Amygdala (tissue), 56 donors: ENCODE results near the gene PROKR1.
"Not testable (repeated sequence)": the region's sequence is repeated elsewhere in the genome, so short reads cannot be mapped to it uniquely, and the experiment has no call there.

Experiments used
- DNase-seq, 56 donors: peaks; one replicate each; lab custom pipeline; 2025; lab: John Stamatoyannopoulos, UW

PROKR1 gene

GRCh38 chr2:68643011-68643873, at the start of gene PROKR1:
Gene PROKR1 (plus strand): TSS chr2:68643579. CDS start chr2:68645822, 2,243 bp downstream.
- DNase-seq, result peak in 3 of 56 donors; percentile 4 to 23 (median 14)

- DNase-seq, result no peak
Observed at GRCh38 chr2:68594041-68594440, 49.3 kb upstream of the PROKR1 start.

GRCh38 chr2:68594674-68595492, 48.5 kb upstream of the PROKR1 start:
- DNase-seq, result peak in 6 of 56 donors; percentile 1 to 5 (median 2)

GRCh38 chr2:68595493-68595785, 47.9 kb upstream of the PROKR1 start:
- DNase-seq, result not testable (repeated sequence)

GRCh38 chr2:68600495-68600894, 42.9 kb upstream of the PROKR1 start:
- DNase-seq, result not testable (repeated sequence)

- DNase-seq, result no peak
Observed at GRCh38 chr2:68603059-68603458, 40.3 kb upstream of the PROKR1 start.

- DNase-seq, result no peak
Observed at GRCh38 chr2:68604077-68604476, 39.3 kb upstream of the PROKR1 start.

- no peak for DNase-seq
Observed at GRCh38 chr2:68605939-68606338, 37.4 kb upstream of the PROKR1 start.

- no peak for DNase-seq
Observed at GRCh38 chr2:68606759-68607158, 36.6 kb upstream of the PROKR1 start.

- no peak for DNase-seq
Observed at GRCh38 chr2:68607837-68608236, 35.5 kb upstream of the PROKR1 start.

- no peak for DNase-seq
Observed at GRCh38 chr2:68612765-68613519, 30.4 kb upstream of the PROKR1 start.

GRCh38 chr2:68620772-68621171, 22.6 kb upstream of the PROKR1 start:
- DNase-seq, result no peak

GRCh38 chr2:68623820-68624219, 19.6 kb upstream of the PROKR1 start:
- DNase-seq, result no peak

- no peak for DNase-seq
Observed at GRCh38 chr2:68627615-68628014, 15.8 kb upstream of the PROKR1 start.

GRCh38 chr2:68632021-68632420, 11.4 kb upstream of the PROKR1 start:
- DNase-seq, result no peak

- DNase-seq, result no peak
Observed at GRCh38 chr2:68637047-68637446, 6.3 kb upstream of the PROKR1 start.

- DNase-seq, result no peak
Observed at GRCh38 chr2:68643874-68644485, 601 bp downstream of the PROKR1 start.

GRCh38 chr2:68645523-68645922, 2.1 kb downstream of the PROKR1 start:
- no peak for DNase-seq

- DNase-seq, result no peak
Observed at GRCh38 chr2:68646303-68646702, 2.9 kb downstream of the PROKR1 start.

- DNase-seq, result no peak
Observed at GRCh38 chr2:68650645-68651044, 7.3 kb downstream of the PROKR1 start.

- DNase-seq, result no peak
Observed at GRCh38 chr2:68653034-68653433, 9.7 kb downstream of the PROKR1 start.
